Measurements from ENCODE around the gene VIT.

DNA sequence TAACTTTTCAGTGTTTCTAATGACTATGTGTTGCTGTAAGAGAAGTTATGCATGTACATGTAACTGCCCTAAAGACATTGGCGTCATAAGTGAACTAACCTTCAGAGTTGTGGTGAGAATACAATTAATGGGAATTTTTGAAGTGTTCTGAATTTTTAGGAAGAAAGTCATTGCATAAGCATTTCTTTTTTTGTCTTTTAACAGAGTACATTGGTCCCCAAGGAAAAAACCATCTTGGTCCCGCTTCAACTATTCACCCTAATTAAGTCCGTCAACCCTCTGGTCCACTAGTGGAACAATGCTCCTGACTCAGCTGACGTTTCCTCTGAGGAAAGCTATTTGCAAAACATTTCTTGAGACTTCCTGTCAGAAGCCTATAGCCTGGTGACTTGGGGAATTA is 41.1 kb upstream of the VIT start:
- TF ChIP-seq, protein P1, sequence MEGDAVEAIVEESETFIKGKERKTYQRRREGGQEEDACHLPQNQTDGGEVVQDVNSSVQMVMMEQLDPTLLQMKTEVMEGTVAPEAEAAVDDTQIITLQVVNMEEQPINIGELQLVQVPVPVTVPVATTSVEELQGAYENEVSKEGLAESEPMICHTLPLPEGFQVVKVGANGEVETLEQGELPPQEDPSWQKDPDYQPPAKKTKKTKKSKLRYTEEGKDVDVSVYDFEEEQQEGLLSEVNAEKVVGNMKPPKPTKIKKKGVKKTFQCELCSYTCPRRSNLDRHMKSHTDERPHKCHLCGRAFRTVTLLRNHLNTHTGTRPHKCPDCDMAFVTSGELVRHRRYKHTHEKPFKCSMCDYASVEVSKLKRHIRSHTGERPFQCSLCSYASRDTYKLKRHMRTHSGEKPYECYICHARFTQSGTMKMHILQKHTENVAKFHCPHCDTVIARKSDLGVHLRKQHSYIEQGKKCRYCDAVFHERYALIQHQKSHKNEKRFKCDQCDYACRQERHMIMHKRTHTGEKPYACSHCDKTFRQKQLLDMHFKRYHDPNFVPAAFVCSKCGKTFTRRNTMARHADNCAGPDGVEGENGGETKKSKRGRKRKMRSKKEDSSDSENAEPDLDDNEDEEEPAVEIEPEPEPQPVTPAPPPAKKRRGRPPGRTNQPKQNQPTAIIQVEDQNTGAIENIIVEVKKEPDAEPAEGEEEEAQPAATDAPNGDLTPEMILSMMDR (IDR thresholded peaks at IDR 0.05; ENCODE audit: low read length), result no peak
- TF ChIP-seq EZH2phosphoT487 (IDR thresholded peaks at IDR 0.05; ENCODE audit: low read length) (no peak), EZH2 (optimal IDR thresholded peaks at IDR 0.05; ENCODE audit: low read depth, low read length) (no peak)
